Fibroblast of skin of right quadriceps (primary cell): ENCODE results near the gene MED22.
"Not testable (repeated sequence)": the region's sequence is repeated elsewhere in the genome, so short reads cannot be mapped to it uniquely, and the experiment has no call there.

ENCODE experiments used
- DNase-seq: peaks from one replicate; pipeline ENCODE4 v3.0.0-alpha.2; 2013

MED22 gene

GRCh38 chr9:133333566-133333965 is 14.4 kb downstream of the MED22 start:
- no peak for DNase-seq

- no peak for DNase-seq
Observed at GRCh38 chr9:133333011-133333410, 14.9 kb downstream of the MED22 start.

- no peak for DNase-seq
Observed at GRCh38 chr9:133332381-133332730, 15.6 kb downstream of the MED22 start.

GRCh38 chr9:133331641-133332380 is 16.1 kb downstream of the MED22 start:
- no peak for DNase-seq

- no peak for DNase-seq
Observed at GRCh38 chr9:133331221-133331620, 16.7 kb downstream of the MED22 start.

- not testable (repeated sequence) for DNase-seq
Observed at GRCh38 chr9:133329306-133330156, 18.4 kb downstream of the MED22 start.

GRCh38 chr9:133327834-133328484 is 20.0 kb downstream of the MED22 start:
- no peak for DNase-seq

- DNase-seq, result not testable (repeated sequence)
Observed at GRCh38 chr9:133327021-133327420, 20.9 kb downstream of the MED22 start.

- no peak for DNase-seq
Observed at GRCh38 chr9:133323991-133324703, 23.8 kb downstream of the MED22 start.

- no peak for DNase-seq
Observed at GRCh38 chr9:133323211-133323610, 24.7 kb downstream of the MED22 start.

GRCh38 chr9:133322701-133323100 is 25.2 kb downstream of the MED22 start:
- no peak for DNase-seq

GRCh38 chr9:133321411-133321935 is 26.5 kb downstream of the MED22 start:
- DNase-seq, result no peak

- no peak for DNase-seq
Observed at GRCh38 chr9:133320421-133320881, 27.5 kb downstream of the MED22 start.

GRCh38 chr9:133317551-133317950 is 30.4 kb downstream of the MED22 start:
- DNase-seq, result not testable (repeated sequence)

GRCh38 chr9:133315997-133316396 is 31.9 kb downstream of the MED22 start:
- DNase-seq, result no peak

- DNase-seq, result no peak
Observed at GRCh38 chr9:133309608-133310007, 38.3 kb downstream of the MED22 start.

GRCh38 chr9:133307301-133307700 is 40.6 kb downstream of the MED22 start:
- no peak for DNase-seq

- DNase-seq, result no peak
Observed at GRCh38 chr9:133306242-133307204, 41.4 kb downstream of the MED22 start.

- DNase-seq, result no peak
Observed at GRCh38 chr9:133305731-133306130, 42.2 kb downstream of the MED22 start.

- no peak for DNase-seq
Observed at GRCh38 chr9:133304477-133305377, 43.2 kb downstream of the MED22 start.

- no peak for DNase-seq
Observed at GRCh38 chr9:133304158-133304470, 43.8 kb downstream of the MED22 start.
